A549 (cell line): Measurements from ENCODE around the gene EVA1C. TPM values are rescaled to one million over a fixed set of nuclear protein-coding genes. Genes with fewer than 3 reads are reported as not detected.
A peak's percentile ranks its signal among the peaks of the same experiment; 100 is the strongest.

Source experiments
- ATAC-seq, 2 experiments: fragments of 200-7000 bp in 1 of 2; fragments of >200 bp in 1 of 2; cut with Nextera tagmentation in 1 of 2; cut with Tn5 transposase in 1 of 2; 3 replicates each; pipeline versions ENCODE4 v1.8.0 to v1.9.1; 2018 to 2020; ENCODE audit warnings: mild to moderate bottlenecking in 1 of 2, moderate library complexity in 1 of 2
- CTCF ChIA-PET: fragments of 300-600 bp; sonication (Branson Sonifier 250); formaldehyde crosslinking; extraction: SDS; loops from one replicate; lab custom pipeline; 2021; ENCODE audit warnings: antibody characterized with exemption, inconsistent platforms; lab: Yijun Ruan, JAX
- POLR2A ChIA-PET: fragments of 350-600 bp; formaldehyde crosslinking; extraction: SDS; loops from one replicate; lab custom pipeline; 2021; ENCODE audit warnings: antibody characterized with exemption, inconsistent platforms; lab: Yijun Ruan, JAX
- DNase-seq, 2 experiments: peaks; one replicate each; pipeline versions ENCODE4 v3.0.0 to v3.0.0-alpha.2; 2011 to 2016; ENCODE audit warnings: low read depth in 1 of 2, low spot score in 1 of 2
- FAIRE-seq: peaks from 2 replicates; lab custom pipeline; 2011; peaks lifted over from hg19 to GRCh38; lab: Jason Lieb, UNC
- H3K27ac ChIP-seq, 2 experiments: fragments of >200 bp; sonication (Bioruptor Twin); formaldehyde crosslinking; 3 replicates each; pipeline ENCODE4 v1.5.1; 2016 to 2017
- H3K4me1 ChIP-seq: fragments of >200 bp; sonication (Bioruptor Twin); formaldehyde crosslinking; 3 replicates; pipeline ENCODE4 v1.6.1; 2016
- H3K4me2 ChIP-seq: fragments of >200 bp; sonication (Bioruptor Twin); formaldehyde crosslinking; 3 replicates; pipeline ENCODE4 v1.6.1; 2016
- H3K4me3 ChIP-seq: fragments of >200 bp; sonication (Bioruptor Twin); formaldehyde crosslinking; 3 replicates; pipeline ENCODE4 v1.5.1; 2016
- H3K9me3 ChIP-seq: fragments of >200 bp; sonication (Bioruptor Twin); formaldehyde crosslinking; 3 replicates; pipeline ENCODE4 v1.6.1; 2016
- CHD2 ChIP-seq: fragments of 150-350 bp; IDR thresholded peaks from 2 replicates; pipeline ENCODE4 v1.6.1; 2014; ENCODE audit warnings: low read length; ENCODE audit not compliant: partially characterized antibody
- CTCF ChIP-seq: fragments of >200 bp; sonication (Bioruptor Twin); formaldehyde crosslinking; IDR thresholded peaks from 3 replicates; pipeline ENCODE4 v1.5.1; 2016
- E2F6 ChIP-seq: IDR thresholded peaks from 2 replicates; pipeline ENCODE4 v1.6.1; 2012; ENCODE audit warnings: low read depth, borderline replicate concordance
- EP300 ChIP-seq, 2 experiments: fragments of >200 bp; sonication (Bioruptor Twin); formaldehyde crosslinking; IDR thresholded peaks; 2 replicates in 1 of 2; 3 replicates in 1 of 2; pipeline ENCODE4 v1.6.1; 2016 to 2017
- ESRRA ChIP-seq: fragments of 150-350 bp; IDR thresholded peaks from 2 replicates; pipeline ENCODE4 v1.6.1; 2014; ENCODE audit warnings: mild to moderate bottlenecking, low read length, borderline replicate concordance
- HOXA7 ChIP-seq: fragments of 250-450 bp; sonication (Bioruptor Pico); IDR thresholded peaks from 2 replicates; pipeline ENCODE4 v1.5.0; 2020; ENCODE audit warnings: mild to moderate bottlenecking, moderate library complexity
- JUN ChIP-seq, 2 experiments: fragments of >200 bp; sonication (Bioruptor Twin); formaldehyde crosslinking; IDR thresholded peaks; 2 replicates in 1 of 2; 3 replicates in 1 of 2; pipeline ENCODE4 v1.6.1; 2016 to 2017
- MAZ ChIP-seq: fragments of 150-350 bp; IDR thresholded peaks from 2 replicates; pipeline ENCODE4 v1.6.1; 2014; ENCODE audit warnings: antibody characterized with exemption, low read depth, low read length, borderline replicate concordance
- NR3C1 ChIP-seq: fragments of >200 bp; sonication (Bioruptor Twin); formaldehyde crosslinking; IDR thresholded peaks from 3 replicates; pipeline ENCODE4 v1.6.1; 2017
- POLR2A ChIP-seq: IDR thresholded peaks from 2 replicates; pipeline ENCODE4 v1.6.1; 2012; ENCODE audit warnings: mild to moderate bottlenecking, low read length
- RAD21 ChIP-seq, 2 experiments: fragments of >200 bp in 1 of 2; sonication (Bioruptor Twin) in 1 of 2; formaldehyde crosslinking in 1 of 2; IDR thresholded peaks in 1 of 2; conservative IDR thresholded peaks in 1 of 2; 2 replicates in 1 of 2; 3 replicates in 1 of 2; pipeline ENCODE4 v1.6.1; 2012 to 2018; ENCODE audit warnings: inconsistent platforms in 1 of 2
- RARB ChIP-seq: fragments of 250-450 bp; sonication (Bioruptor Pico); IDR thresholded peaks from 2 replicates; pipeline ENCODE4 v1.8.0; 2021; ENCODE audit warnings: mild to moderate bottlenecking, moderate library complexity
- SREBF2 ChIP-seq: fragments of 450-650 bp; IDR thresholded peaks from 2 replicates; pipeline ENCODE4 v1.6.1; 2014; ENCODE audit warnings: mild to moderate bottlenecking, moderate library complexity
- ZFP36 ChIP-seq: fragments of 450-650 bp; IDR thresholded peaks from 2 replicates; pipeline ENCODE4 v1.6.1; 2014; ENCODE audit warnings: borderline replicate concordance; ENCODE audit not compliant: partially characterized antibody
- WGBS: methylation state at CpG from one replicate; pipeline ENCODE4 v1.1.6; 2017; ENCODE audit errors: missing lambda C conversion rate; 5-methylcytosine and 5-hydroxymethylcytosine counted together
- polyA plus RNA-seq, 4 experiments: library from polyadenylated mRNA; depleted of rRNA in 3 of 4; stranded (reverse); fragments of >200 nt; fragmentation: RNase III in 1 of 4; extraction: RNeasy Plus Mini Kit Qiagen cat#74134 plus additional on column Dnase treatment in 1 of 4; gene quantifications; 2 replicates in 3 of 4; 3 replicates in 1 of 4; pipeline ENCODE4 v1.2.3, GENCODE V29; 2011 to 2017
- TF ChIP-seq, protein P1 (sequence below): fragments of >200 bp; sonication (Bioruptor Twin); formaldehyde crosslinking; IDR thresholded peaks from 3 replicates; pipeline ENCODE4 v1.6.1; 2016
- TF ChIP-seq, protein P2 (sequence below): fragments of 250-450 bp; sonication (Bioruptor Pico); IDR thresholded peaks from 2 replicates; pipeline ENCODE4 v1.5.0; 2020; ENCODE audit warnings: low read depth, mild to moderate bottlenecking, moderate library complexity
- TF ChIP-seq, protein P3 (sequence below): fragments of >200 bp; sonication (Bioruptor Twin); formaldehyde crosslinking; IDR thresholded peaks from 2 replicates; pipeline ENCODE4 v1.6.1; 2016
- TF ChIP-seq, protein P4 (sequence below): fragments of 200-600 bp; sonication (generic); IDR thresholded peaks from 2 replicates; pipeline ENCODE4 v1.6.1; 2016; ENCODE audit warnings: antibody characterized with exemption, mild to moderate bottlenecking, moderate library complexity

Gene EVA1C
- polyA plus RNA-seq, 2 of the 4 experiments (the other 2 are of a cell fraction): 41.1 to 48.0 TPM

DNA sequence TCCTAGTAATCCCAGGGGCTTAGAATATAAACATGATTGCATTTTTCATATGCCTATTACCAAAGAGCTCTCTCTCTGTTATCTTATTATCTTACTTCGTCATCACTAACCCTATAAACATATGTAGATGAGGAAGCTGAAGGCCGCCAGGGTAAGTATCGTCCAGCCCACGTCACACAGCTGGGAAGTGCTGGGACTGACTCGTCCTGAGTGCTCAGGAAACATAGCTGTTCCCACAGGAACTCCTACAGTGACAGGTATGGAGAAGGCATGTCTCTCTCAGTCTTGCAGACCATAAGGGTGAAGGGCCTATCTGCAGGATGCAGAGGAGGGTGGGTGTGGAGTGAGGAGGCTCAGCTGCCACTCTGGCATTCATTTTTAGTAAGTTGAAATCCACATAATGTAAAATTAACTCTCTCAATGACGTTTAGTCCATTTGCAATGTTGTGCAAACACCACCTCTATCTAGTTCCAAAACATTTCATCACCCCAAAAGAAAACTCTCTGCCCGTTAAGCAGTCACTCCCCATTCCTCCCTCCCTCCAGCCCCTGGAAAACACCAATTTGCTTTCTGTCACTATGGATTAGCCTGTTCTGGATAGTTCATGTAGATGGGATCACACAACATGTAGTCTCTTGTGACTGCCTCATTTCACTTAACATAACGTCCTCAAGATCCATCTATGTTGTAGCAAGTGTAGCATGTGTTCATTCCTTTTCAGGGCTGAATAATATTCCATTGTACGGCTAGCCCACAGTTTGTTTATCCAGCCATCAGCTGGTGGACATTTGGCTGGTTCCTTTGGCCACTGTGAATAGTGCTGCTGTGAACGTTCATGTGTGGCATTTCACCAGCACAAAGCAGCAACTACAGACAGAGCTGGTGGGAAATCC lies 104.5 kb downstream of the EVA1C start (continued):
- TF ChIP-seq E2F6: no peak
- TF ChIP-seq, protein P1, sequence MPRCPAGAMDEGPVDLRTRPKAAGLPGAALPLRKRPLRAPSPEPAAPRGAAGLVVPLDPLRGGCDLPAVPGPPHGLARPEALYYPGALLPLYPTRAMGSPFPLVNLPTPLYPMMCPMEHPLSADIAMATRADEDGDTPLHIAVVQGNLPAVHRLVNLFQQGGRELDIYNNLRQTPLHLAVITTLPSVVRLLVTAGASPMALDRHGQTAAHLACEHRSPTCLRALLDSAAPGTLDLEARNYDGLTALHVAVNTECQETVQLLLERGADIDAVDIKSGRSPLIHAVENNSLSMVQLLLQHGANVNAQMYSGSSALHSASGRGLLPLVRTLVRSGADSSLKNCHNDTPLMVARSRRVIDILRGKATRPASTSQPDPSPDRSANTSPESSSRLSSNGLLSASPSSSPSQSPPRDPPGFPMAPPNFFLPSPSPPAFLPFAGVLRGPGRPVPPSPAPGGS: no peak
- TF ChIP-seq ZFP36: no peak
- no peak for TF ChIP-seq RAD21 (conservative IDR thresholded peaks at IDR 0.05 in 1 of 2, IDR thresholded peaks at IDR 0.05 in 1 of 2)
- TF ChIP-seq CHD2: no peak
- no peak for TF ChIP-seq POLR2A
- no peak for TF ChIP-seq EP300 (IDR thresholded peaks at IDR 0.05)
- TF ChIP-seq, all 56 proteins: peak for 0

- H3K4me3 ChIP-seq: no peak overlapping the region
- peaks cover 20% of the 10 kb centered on the region for H3K4me1 ChIP-seq
- no peak overlapping the region for H3K4me2 ChIP-seq
- TF ChIP-seq MAZ: no peak
- TF ChIP-seq, protein P2, sequence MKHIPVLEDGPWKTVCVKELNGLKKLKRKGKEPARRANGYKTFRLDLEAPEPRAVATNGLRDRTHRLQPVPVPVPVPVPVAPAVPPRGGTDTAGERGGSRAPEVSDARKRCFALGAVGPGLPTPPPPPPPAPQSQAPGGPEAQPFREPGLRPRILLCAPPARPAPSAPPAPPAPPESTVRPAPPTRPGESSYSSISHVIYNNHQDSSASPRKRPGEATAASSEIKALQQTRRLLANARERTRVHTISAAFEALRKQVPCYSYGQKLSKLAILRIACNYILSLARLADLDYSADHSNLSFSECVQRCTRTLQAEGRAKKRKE (CRISPR knock-in tag): no peak
- TF ChIP-seq JUN (IDR thresholded peaks at IDR 0.05): no peak
- no peak for TF ChIP-seq RARB (CRISPR knock-in tag)
- TF ChIP-seq NR3C1: no peak
- TF ChIP-seq SREBF2: no peak
- TF ChIP-seq, all 56 proteins: peak for 0
- H3K27ac ChIP-seq: peak overlapping the region in 1 of 2 experiments; percentile 48; a peak in 3 of 6 replicates
- ATAC-seq: no peak; a peak in 1 of 6 replicates
- POLR2A ChIA-PET: no interaction called here
- H3K9me3 ChIP-seq: no peaks in the 10 kb centered on the region
- WGBS: 86% methylated on average over 9 of the region's 12 CpGs
- CTCF ChIA-PET: interaction anchor here (1.6 kb wide), 1 partner anchor 81 kb away, joined by 5 read pairs; no protein-coding TSS in a partner anchor
- DNase-seq: no peak
- no peak for FAIRE-seq
These were observed 107.7 kb downstream of the EVA1C start for GRCh38 chr21:32519945-32520874.

- peak overlapping the region; percentile 35; the same call in 2 of the 3 replicates for H3K4me2 ChIP-seq
- peaks cover 20% of the 10 kb centered on the region for H3K4me1 ChIP-seq
- H3K4me3 ChIP-seq: no peak overlapping the region
- FAIRE-seq (no peak), ATAC-seq (peak; percentile 39 to 41; a peak in 2 of 6 replicates), DNase-seq (peak in 1 of 2 experiments; percentile 28)
- peak overlapping the region; percentile 17 to 72; a peak in 3 of 6 replicates for H3K27ac ChIP-seq
- 57% methylated on average over 14 of the region's 14 CpGs for WGBS
- CTCF ChIA-PET: interaction anchor here (1.1 to 1.6 kb wide), 2 partner anchors 80 to 116 kb away, joined by 4 to 5 read pairs; no protein-coding TSS in a partner anchor
- POLR2A ChIA-PET: no interaction called here
- no peaks in the 10 kb centered on the region for H3K9me3 ChIP-seq
- TF ChIP-seq CTCF (no peak), HOXA7 (CRISPR knock-in tag) (no peak), ESRRA (no peak), ZFP36 (no peak)
- TF ChIP-seq, protein P3, sequence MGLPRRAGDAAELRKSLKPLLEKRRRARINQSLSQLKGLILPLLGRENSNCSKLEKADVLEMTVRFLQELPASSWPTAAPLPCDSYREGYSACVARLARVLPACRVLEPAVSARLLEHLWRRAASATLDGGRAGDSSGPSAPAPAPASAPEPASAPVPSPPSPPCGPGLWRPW: no peak
- TF ChIP-seq, protein P1: no peak
- TF ChIP-seq, protein P4, sequence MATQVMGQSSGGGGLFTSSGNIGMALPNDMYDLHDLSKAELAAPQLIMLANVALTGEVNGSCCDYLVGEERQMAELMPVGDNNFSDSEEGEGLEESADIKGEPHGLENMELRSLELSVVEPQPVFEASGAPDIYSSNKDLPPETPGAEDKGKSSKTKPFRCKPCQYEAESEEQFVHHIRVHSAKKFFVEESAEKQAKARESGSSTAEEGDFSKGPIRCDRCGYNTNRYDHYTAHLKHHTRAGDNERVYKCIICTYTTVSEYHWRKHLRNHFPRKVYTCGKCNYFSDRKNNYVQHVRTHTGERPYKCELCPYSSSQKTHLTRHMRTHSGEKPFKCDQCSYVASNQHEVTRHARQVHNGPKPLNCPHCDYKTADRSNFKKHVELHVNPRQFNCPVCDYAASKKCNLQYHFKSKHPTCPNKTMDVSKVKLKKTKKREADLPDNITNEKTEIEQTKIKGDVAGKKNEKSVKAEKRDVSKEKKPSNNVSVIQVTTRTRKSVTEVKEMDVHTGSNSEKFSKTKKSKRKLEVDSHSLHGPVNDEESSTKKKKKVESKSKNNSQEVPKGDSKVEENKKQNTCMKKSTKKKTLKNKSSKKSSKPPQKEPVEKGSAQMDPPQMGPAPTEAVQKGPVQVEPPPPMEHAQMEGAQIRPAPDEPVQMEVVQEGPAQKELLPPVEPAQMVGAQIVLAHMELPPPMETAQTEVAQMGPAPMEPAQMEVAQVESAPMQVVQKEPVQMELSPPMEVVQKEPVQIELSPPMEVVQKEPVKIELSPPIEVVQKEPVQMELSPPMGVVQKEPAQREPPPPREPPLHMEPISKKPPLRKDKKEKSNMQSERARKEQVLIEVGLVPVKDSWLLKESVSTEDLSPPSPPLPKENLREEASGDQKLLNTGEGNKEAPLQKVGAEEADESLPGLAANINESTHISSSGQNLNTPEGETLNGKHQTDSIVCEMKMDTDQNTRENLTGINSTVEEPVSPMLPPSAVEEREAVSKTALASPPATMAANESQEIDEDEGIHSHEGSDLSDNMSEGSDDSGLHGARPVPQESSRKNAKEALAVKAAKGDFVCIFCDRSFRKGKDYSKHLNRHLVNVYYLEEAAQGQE: no peak
These were observed 108.6 kb downstream of the EVA1C start for GRCh38 chr21:32520875-32521735.
